Peyer's patch (tissue), 4 donors: ENCODE data around the gene RASL10B. TPM values are rescaled to one million over a fixed set of nuclear protein-coding genes. Genes with fewer than 3 reads are reported as not detected.

ENCODE experiments used
- DNase-seq, 3 donors: peaks; one replicate each; pipeline ENCODE4 v3.0.0-alpha.2; 2017 to 2019
- H3K27ac ChIP-seq, 4 donors: fragments of 200-600 bp; sonication (generic); one replicate each; pipeline ENCODE4 v1.5.1; 2016 to 2019
- H3K27me3 ChIP-seq, 2 donors: fragments of 200-600 bp; sonication (generic); one replicate each; pipeline ENCODE4 v1.5.1; 2019
- H3K36me3 ChIP-seq, 3 donors: fragments of 200-600 bp; sonication (generic); one replicate each; pipeline ENCODE4 v1.5.1; 2016 to 2019
- H3K4me1 ChIP-seq, 4 donors: fragments of 200-600 bp; sonication (generic); one replicate each; pipeline ENCODE4 v1.5.1; 2016 to 2019
- H3K4me3 ChIP-seq, 4 donors: fragments of 200-600 bp; sonication (generic); 1 replicate in 3 of 4; 2 replicates in 1 of 4; pipeline ENCODE4 v1.5.1; 2016 to 2019; ENCODE audit warnings: mild to moderate bottlenecking in 1 of 4
- H3K9me3 ChIP-seq, 4 donors: fragments of 200-600 bp; sonication (generic); one replicate each; pipeline ENCODE4 v1.5.1; 2016 to 2019; ENCODE audit warnings: mild to moderate bottlenecking in 1 of 4
- POLR2A ChIP-seq, 2 donors: fragments of 450-650 bp; IDR thresholded peaks; one replicate each; pipeline ENCODE4 v1.5.1; 2017; ENCODE audit warnings: antibody characterized with exemption in 2 of 2, mild to moderate bottlenecking in 2 of 2, moderate library complexity in 2 of 2
- total RNA-seq, 4 donors: library from RNA; depleted of rRNA; stranded (reverse); fragments of >200 nt; gene quantifications; one replicate each; pipeline ENCODE4 v1.1.0, GENCODE V29; 2016
- TF ChIP-seq, protein P1 (sequence below), 6 experiments: fragments of 450-650 bp in 4 of 6; fragments of 200-600 bp in 2 of 6; sonication (generic) in 1 of 6; IDR thresholded peaks; one replicate each; pipeline ENCODE4 v1.5.1; 2017 to 2019; ENCODE audit warnings: antibody characterized with exemption in 6 of 6, mild to moderate bottlenecking in 3 of 6, moderate library complexity in 1 of 6

Gene RASL10B
- total RNA-seq, 4 donors from 2014 or later = 1.1 TPM; not detected in 2

- Histone ChIP-seq H3K4me1 (peaks cover 0 to 56% (median 11%) of the 10 kb centered on the region in 4 donors), H3K4me3 (no peak overlapping the region), H3K36me3 (no peaks in the 10 kb centered on the region), H3K9me3 (no peaks in the 10 kb centered on the region), H3K27me3 (no peaks in the 10 kb centered on the region), H3K27ac (peak overlapping the region in 3 of 4 donors; percentile 73 to 94 (median 85))
- TF ChIP-seq, protein P1, sequence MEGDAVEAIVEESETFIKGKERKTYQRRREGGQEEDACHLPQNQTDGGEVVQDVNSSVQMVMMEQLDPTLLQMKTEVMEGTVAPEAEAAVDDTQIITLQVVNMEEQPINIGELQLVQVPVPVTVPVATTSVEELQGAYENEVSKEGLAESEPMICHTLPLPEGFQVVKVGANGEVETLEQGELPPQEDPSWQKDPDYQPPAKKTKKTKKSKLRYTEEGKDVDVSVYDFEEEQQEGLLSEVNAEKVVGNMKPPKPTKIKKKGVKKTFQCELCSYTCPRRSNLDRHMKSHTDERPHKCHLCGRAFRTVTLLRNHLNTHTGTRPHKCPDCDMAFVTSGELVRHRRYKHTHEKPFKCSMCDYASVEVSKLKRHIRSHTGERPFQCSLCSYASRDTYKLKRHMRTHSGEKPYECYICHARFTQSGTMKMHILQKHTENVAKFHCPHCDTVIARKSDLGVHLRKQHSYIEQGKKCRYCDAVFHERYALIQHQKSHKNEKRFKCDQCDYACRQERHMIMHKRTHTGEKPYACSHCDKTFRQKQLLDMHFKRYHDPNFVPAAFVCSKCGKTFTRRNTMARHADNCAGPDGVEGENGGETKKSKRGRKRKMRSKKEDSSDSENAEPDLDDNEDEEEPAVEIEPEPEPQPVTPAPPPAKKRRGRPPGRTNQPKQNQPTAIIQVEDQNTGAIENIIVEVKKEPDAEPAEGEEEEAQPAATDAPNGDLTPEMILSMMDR (IDR thresholded peaks at IDR 0.05) = no peak
- no peak for TF ChIP-seq POLR2A (IDR thresholded peaks at IDR 0.05)
- DNase-seq = no peak
Measured at GRCh38 chr17:35784895-35785294, 53.5 kb downstream of the RASL10B start.

DNA sequence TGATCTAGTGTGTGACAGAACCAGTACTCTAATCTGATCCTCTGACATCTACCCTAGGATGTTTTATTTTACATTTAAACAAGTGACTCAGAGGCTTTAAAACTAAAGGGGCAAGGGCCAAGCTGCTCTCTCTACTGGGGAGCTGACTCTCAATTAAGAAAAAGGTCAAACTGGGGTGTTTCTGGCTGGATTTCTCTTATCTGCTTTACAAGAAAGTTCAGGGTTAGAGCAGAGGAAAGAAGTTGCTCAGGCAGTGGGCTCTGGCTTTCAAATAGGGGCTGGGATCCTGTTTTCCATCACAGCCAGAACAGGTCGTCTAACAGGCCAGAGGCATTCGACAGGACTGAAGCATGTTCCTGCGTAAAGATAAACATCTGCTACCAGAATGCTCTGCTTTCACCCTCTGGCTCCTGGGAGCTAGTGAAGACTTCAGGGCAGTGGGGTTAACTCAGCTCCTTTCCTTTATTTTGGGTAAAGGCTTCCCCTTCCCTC, 55.5 kb downstream of the RASL10B start:
- Histone ChIP-seq H3K4me3 (no peak overlapping the region), H3K36me3 (no peaks in the 10 kb centered on the region), H3K27me3 (no peaks in the 10 kb centered on the region), H3K4me1 (peaks cover 0 to 55% (median 11%) of the 10 kb centered on the region in 4 donors), H3K9me3 (no peaks in the 10 kb centered on the region), H3K27ac (peak overlapping the region in 2 of 4 donors; percentile 71)
- no peak for TF ChIP-seq POLR2A (IDR thresholded peaks at IDR 0.05)
- TF ChIP-seq, protein P1 (IDR thresholded peaks at IDR 0.05) = no peak
- no peak for DNase-seq

- TF ChIP-seq, protein P1 (IDR thresholded peaks at IDR 0.05) = no peak
- TF ChIP-seq POLR2A (IDR thresholded peaks at IDR 0.05) = no peak
- Histone ChIP-seq H3K4me1 (peaks cover 0 to 44% (median 10%) of the 10 kb centered on the region in 4 donors), H3K9me3 (no peaks in the 10 kb centered on the region), H3K36me3 (no peaks in the 10 kb centered on the region), H3K27me3 (no peaks in the 10 kb centered on the region), H3K27ac (peak overlapping the region in 2 of 4 donors; percentile 69 to 71), H3K4me3 (no peak overlapping the region)
- no peak for DNase-seq
Measured at GRCh38 chr17:35788477-35789368, 57.3 kb downstream of the RASL10B start.

DNA sequence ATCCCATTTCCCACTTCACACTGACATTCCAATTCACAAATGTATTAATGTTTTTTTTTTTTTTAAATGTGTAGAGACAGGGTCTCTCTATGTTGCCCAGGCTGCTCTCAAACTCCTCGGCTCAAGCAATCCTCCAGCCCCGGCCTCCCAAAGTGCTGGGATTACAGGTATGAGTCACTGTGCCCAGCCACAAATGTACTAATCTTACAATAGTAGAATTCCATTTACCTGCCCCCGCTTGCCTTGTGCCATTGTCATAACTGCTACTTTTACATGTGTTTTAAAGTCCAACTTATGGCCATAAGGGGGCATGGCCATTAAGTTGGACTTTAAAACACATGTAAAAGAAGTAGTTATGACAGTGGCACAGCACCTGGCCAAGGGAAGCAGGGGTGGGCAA, 59.4 kb downstream of the RASL10B start:
- Histone ChIP-seq H3K4me1 (peaks cover 3 to 31% (median 6%) of the 10 kb centered on the region in 4 donors), H3K9me3 (no peaks in the 10 kb centered on the region), H3K27me3 (no peaks in the 10 kb centered on the region), H3K27ac (peak overlapping the region in 1 of 4 donors; percentile 5), H3K36me3 (no peaks in the 10 kb centered on the region), H3K4me3 (no peak overlapping the region)
- TF ChIP-seq, protein P1 (IDR thresholded peaks at IDR 0.05) = no peak
- no peak for TF ChIP-seq POLR2A (IDR thresholded peaks at IDR 0.05)
- no peak for DNase-seq

DNA sequence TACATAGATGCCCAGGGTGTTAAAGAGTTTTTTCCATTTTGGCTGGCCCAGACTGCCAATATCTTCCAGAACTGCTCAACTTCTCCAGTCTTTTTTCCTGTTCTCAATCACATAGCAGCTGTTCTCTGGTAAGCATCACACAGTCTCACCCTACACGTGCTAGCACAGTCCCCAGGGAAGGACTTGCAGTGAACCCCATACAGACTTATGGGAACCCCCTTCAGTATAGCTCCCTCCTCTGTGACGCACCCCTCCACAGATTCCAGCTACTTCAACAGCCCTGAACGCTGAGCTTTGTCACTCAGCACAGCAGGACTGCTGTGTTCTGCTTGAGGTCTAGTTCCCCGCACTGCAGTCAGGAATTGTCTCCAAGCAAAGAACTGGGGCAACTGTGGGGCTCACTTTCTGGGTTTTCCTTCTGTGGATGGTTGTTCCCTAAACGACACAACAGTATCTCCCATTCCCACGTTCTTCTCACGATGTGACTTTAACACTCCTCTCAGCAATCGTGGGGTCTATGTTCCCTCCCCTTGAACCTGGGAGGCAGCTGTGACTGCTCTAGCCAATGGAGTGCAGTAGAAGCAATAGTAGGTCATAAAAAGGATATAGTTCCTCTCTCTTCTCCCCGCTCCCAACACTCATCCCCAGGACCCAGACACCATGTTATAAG, 60.4 kb downstream of the RASL10B start:
- Histone ChIP-seq H3K4me3 (no peak overlapping the region), H3K27me3 (no peaks in the 10 kb centered on the region), H3K36me3 (no peaks in the 10 kb centered on the region), H3K4me1 (peaks cover 3 to 31% (median 6%) of the 10 kb centered on the region in 4 donors), H3K27ac (no peak overlapping the region), H3K9me3 (no peaks in the 10 kb centered on the region)
- TF ChIP-seq POLR2A (IDR thresholded peaks at IDR 0.05) = no peak
- TF ChIP-seq, protein P1 (IDR thresholded peaks at IDR 0.05) = no peak
- DNase-seq = no peak

Other genes starting within 250 kb of the RASL10B start
- gene SLFN12L, start 194.0 kb upstream of the RASL10B start, total RNA-seq = 10 to 100 TPM in 1 of 4 donors, 1 to 10 TPM in 3; 5.3 to 17.3 (median 5.6) TPM
- not detected for gene SLFN14, start 170.8 kb upstream of the RASL10B start, total RNA-seq
- 1 to 10 TPM; 2.5 to 7.9 (median 4.5) TPM for gene PEX12, start 153.1 kb upstream of the RASL10B start, total RNA-seq
- gene AP2B1, start 144.3 kb upstream of the RASL10B start, total RNA-seq = 10 to 100 TPM; 46.2 to 75.3 (median 66.6) TPM
- gene GAS2L2, start 21.6 kb downstream of the RASL10B start, total RNA-seq = not detected
- not detected for gene C17orf50, start 29.2 kb downstream of the RASL10B start, total RNA-seq
- gene MMP28, start 64.0 kb downstream of the RASL10B start, total RNA-seq = 10 to 100 TPM in 3 of 4 donors, 1 to 10 TPM in 1; 3.3 to 85.3 (median 56.7) TPM
- gene TAF15, start 77.8 kb downstream of the RASL10B start, total RNA-seq = 100 to 1,000 TPM in 1 of 4 donors, 10 to 100 TPM in 3; 51.1 to 119 (median 90.1) TPM
- not detected for gene HEATR9, start 137.3 kb downstream of the RASL10B start, total RNA-seq
- gene CCL5, start 148.7 kb downstream of the RASL10B start, total RNA-seq = 10 to 100 TPM in 1 of 4 donors, 1 to 10 TPM in 3; 5.8 to 13.8 (median 9.2) TPM
- gene RDM1, start 199.1 kb downstream of the RASL10B start, total RNA-seq = 1 to 10 TPM in 1 of 4 donors, under 1 TPM in 1, not detected in 2; 0.88 to 1.9 TPM
- gene LYZL6, start 212.1 kb downstream of the RASL10B start, total RNA-seq = not detected
- 1 to 10 TPM in 1 of 4 donors, under 1 TPM in 1, not detected in 2; 0.54 to 1.1 TPM for gene CCL16, start 249.9 kb downstream of the RASL10B start, total RNA-seq